Liver (tissue), 3 donors: Measurements from ENCODE around the gene NKD1.

Experiments
- EGR1 ChIP-seq, 2 donors: IDR thresholded peaks; 2 replicates each; pipeline ENCODE4 v1.6.1; 2016 to 2018; ENCODE audit warnings: antibody characterized with exemption in 2 of 2, low read depth in 2 of 2
- FOXA1 ChIP-seq: IDR thresholded peaks from 2 replicates; pipeline ENCODE4 v1.6.1; 2016; ENCODE audit warnings: antibody characterized with exemption
- HNF4A ChIP-seq, 2 donors: conservative IDR thresholded peaks; 2 replicates each; pipeline ENCODE4 v1.6.1; 2016; ENCODE audit warnings: antibody characterized with exemption in 2 of 2, mild to moderate bottlenecking in 2 of 2
- JUND ChIP-seq, 2 donors: IDR thresholded peaks; 2 replicates each; pipeline ENCODE4 v1.6.1; 2016; ENCODE audit warnings: antibody characterized with exemption in 2 of 2
- RAD21 ChIP-seq, 2 donors: IDR thresholded peaks; 2 replicates each; pipeline ENCODE4 v1.6.1; 2016; ENCODE audit warnings: antibody characterized with exemption in 2 of 2, mild to moderate bottlenecking in 2 of 2
- REST ChIP-seq: IDR thresholded peaks from 2 replicates; pipeline ENCODE4 v1.6.1; 2016; ENCODE audit warnings: antibody characterized with exemption, mild to moderate bottlenecking
- RXRA ChIP-seq, 2 donors: IDR thresholded peaks; 2 replicates each; pipeline ENCODE4 v1.6.1; 2017 to 2018; ENCODE audit warnings: antibody characterized with exemption in 2 of 2, mild to moderate bottlenecking in 1 of 2
- TAF1 ChIP-seq: conservative IDR thresholded peaks from 2 replicates; pipeline ENCODE4 v1.6.1; 2016; ENCODE audit warnings: antibody characterized with exemption, mild to moderate bottlenecking
- ZBTB33 ChIP-seq: IDR thresholded peaks from 2 replicates; pipeline ENCODE4 v1.6.1; 2016; ENCODE audit warnings: antibody characterized with exemption
- TF ChIP-seq, protein P1 (sequence below): fragments of 150-350 bp; IDR thresholded peaks from 2 replicates; pipeline ENCODE4 v1.5.1; 2017; ENCODE audit warnings: improper control_type of control experiment, low read depth, low read length; ENCODE audit not compliant: missing input control
- TF ChIP-seq, protein P2 (sequence below): IDR thresholded peaks from 2 replicates; pipeline ENCODE4 v1.6.1; 2016; ENCODE audit warnings: antibody characterized with exemption
- donor health status: healthy.
- donor health status: healthy.

DNA sequence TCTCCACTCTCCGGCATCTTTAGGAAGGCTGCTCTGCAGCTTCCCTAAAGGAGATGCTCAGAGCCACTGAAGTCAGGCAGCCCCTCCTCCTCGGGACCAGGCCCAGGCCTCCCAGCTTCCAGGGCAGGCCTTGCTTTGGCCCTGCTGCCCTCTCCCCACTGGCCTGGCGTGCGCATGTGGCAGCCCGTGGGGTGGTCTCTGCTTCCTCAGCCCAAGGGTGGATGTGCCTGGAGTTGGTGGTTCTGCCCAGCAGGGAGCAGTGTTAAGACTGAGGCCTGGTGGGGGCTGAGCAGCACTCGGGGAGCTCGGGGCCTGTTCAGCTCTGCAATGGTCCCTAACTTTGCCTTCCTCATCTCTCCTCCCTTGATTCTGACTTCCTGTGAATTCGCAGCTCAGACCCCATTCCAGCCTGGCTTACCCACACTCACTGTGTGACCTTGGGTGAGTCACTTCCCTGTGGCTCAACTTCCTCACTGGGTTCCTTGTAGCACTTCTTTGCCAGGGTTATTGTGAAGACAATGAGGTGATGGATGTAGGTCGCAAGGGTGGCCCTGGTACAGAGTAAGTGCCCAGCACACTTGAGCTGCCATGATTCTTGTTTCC is 63.2 kb downstream of the NKD1 start:
- TF ChIP-seq FOXA1, result no peak
- TF ChIP-seq, protein P1, sequence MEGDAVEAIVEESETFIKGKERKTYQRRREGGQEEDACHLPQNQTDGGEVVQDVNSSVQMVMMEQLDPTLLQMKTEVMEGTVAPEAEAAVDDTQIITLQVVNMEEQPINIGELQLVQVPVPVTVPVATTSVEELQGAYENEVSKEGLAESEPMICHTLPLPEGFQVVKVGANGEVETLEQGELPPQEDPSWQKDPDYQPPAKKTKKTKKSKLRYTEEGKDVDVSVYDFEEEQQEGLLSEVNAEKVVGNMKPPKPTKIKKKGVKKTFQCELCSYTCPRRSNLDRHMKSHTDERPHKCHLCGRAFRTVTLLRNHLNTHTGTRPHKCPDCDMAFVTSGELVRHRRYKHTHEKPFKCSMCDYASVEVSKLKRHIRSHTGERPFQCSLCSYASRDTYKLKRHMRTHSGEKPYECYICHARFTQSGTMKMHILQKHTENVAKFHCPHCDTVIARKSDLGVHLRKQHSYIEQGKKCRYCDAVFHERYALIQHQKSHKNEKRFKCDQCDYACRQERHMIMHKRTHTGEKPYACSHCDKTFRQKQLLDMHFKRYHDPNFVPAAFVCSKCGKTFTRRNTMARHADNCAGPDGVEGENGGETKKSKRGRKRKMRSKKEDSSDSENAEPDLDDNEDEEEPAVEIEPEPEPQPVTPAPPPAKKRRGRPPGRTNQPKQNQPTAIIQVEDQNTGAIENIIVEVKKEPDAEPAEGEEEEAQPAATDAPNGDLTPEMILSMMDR, result no peak
- no peak for TF ChIP-seq EGR1 (IDR thresholded peaks at IDR 0.05; ENCODE audit: low read depth in 2 of 2)
- no peak for TF ChIP-seq TAF1
- TF ChIP-seq RAD21 (IDR thresholded peaks at IDR 0.05), result no peak
- no peak for TF ChIP-seq JUND (IDR thresholded peaks at IDR 0.05)
- TF ChIP-seq REST, result no peak
- TF ChIP-seq, protein P2, sequence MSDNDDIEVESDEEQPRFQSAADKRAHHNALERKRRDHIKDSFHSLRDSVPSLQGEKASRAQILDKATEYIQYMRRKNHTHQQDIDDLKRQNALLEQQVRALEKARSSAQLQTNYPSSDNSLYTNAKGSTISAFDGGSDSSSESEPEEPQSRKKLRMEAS, result no peak
- no peak for TF ChIP-seq ZBTB33
- no peak for TF ChIP-seq RXRA (IDR thresholded peaks at IDR 0.05)
- TF ChIP-seq HNF4A (conservative IDR thresholded peaks at IDR 0.05), result no peak
